H1 (cell line): ENCODE results near the gene MCF2L2.

Experiments
- CHD2 ChIP-seq: IDR thresholded peaks from 2 replicates; pipeline ENCODE4 v1.6.1; 2012; ENCODE audit warnings: low read length, improper control_type of control experiment
- EZH2 ChIP-seq: fragments of 200-600 bp; sonication (generic); IDR thresholded peaks from 2 replicates; pipeline ENCODE4 v1.7.1; 2012; ENCODE audit warnings: low read depth, mild to moderate bottlenecking, moderate library complexity, low read length, inconsistent platforms; ENCODE audit not compliant: severe bottlenecking
- GABPA ChIP-seq: IDR thresholded peaks from 2 replicates; pipeline ENCODE4 v1.6.1; 2011; ENCODE audit warnings: mild to moderate bottlenecking, low read length, moderate library complexity, borderline replicate concordance; ENCODE audit not compliant: insufficient read depth
- MAFK ChIP-seq: IDR thresholded peaks from 2 replicates; pipeline ENCODE4 v1.6.1; 2012; ENCODE audit warnings: low read depth, mild to moderate bottlenecking, improper control_type of control experiment, low read length
- NRF1 ChIP-seq: IDR thresholded peaks from 2 replicates; pipeline ENCODE4 v1.6.1; 2011; ENCODE audit warnings: mild to moderate bottlenecking, low read depth, low read length, improper control_type of control experiment
- POLR2A ChIP-seq, 2 experiments: IDR thresholded peaks; 1 replicate in 1 of 2; 2 replicates in 1 of 2; pipeline ENCODE4 v1.6.1; 2011; ENCODE audit warnings: low read depth in 2 of 2, low read length in 2 of 2, mild to moderate bottlenecking in 2 of 2; ENCODE audit errors: control extremely low read depth in 1 of 2
- POLR2AphosphoS5 ChIP-seq: IDR thresholded peaks from 2 replicates; pipeline ENCODE4 v1.6.1; 2011; ENCODE audit warnings: low read depth, low read length
- TAF1 ChIP-seq: IDR thresholded peaks from 2 replicates; pipeline ENCODE4 v1.6.1; 2011; ENCODE audit warnings: mild to moderate bottlenecking, low read depth, low read length
- ZNF274 ChIP-seq: IDR thresholded peaks from 2 replicates; pipeline ENCODE4 v1.7.0; 2012; ENCODE audit warnings: low read length, borderline replicate concordance; ENCODE audit errors: extremely low read depth
- TF ChIP-seq, protein P1 (sequence below), 3 experiments: IDR thresholded peaks; 1 replicate in 2 of 3; 2 replicates in 1 of 3; pipeline versions ENCODE4 v1.5.1 to v1.6.1; 2011; ENCODE audit warnings: low read length in 3 of 3, mild to moderate bottlenecking in 3 of 3, inconsistent platforms in 2 of 3, low read depth in 1 of 3, moderate library complexity in 1 of 3; ENCODE audit not compliant: insufficient read depth in 1 of 3; ENCODE audit errors: control extremely low read depth in 1 of 3

DNA sequence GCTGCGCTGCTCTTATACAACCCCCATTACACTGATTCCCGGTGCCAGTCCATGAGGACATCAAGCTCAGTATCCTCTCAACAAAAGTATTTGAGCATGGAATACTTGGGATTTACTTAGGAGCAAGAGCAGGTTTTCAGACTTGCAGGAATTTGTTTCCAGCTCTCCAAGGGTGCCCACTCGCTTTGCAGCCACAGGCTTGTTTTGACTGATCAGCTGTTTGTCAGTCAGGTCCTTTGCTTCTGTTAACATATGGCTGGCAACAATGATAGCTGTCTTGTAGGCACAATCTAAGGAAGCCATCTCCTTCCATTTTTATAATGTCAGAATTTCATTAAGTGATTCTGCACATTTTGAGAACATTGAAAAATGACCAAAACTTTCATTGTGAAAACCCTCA lies 38.2 kb upstream of the MCF2L2 start:
- TF ChIP-seq, protein P1, sequence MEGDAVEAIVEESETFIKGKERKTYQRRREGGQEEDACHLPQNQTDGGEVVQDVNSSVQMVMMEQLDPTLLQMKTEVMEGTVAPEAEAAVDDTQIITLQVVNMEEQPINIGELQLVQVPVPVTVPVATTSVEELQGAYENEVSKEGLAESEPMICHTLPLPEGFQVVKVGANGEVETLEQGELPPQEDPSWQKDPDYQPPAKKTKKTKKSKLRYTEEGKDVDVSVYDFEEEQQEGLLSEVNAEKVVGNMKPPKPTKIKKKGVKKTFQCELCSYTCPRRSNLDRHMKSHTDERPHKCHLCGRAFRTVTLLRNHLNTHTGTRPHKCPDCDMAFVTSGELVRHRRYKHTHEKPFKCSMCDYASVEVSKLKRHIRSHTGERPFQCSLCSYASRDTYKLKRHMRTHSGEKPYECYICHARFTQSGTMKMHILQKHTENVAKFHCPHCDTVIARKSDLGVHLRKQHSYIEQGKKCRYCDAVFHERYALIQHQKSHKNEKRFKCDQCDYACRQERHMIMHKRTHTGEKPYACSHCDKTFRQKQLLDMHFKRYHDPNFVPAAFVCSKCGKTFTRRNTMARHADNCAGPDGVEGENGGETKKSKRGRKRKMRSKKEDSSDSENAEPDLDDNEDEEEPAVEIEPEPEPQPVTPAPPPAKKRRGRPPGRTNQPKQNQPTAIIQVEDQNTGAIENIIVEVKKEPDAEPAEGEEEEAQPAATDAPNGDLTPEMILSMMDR (IDR thresholded peaks at IDR 0.05; ENCODE audit: control extremely low read depth in 1 of 3, insufficient read depth in 1 of 3, low read depth in 1 of 3, low read length in 3 of 3): no peak
- TF ChIP-seq POLR2AphosphoS5 (no peak), ZNF274 (no peak), POLR2A (IDR thresholded peaks at IDR 0.05; ENCODE audit: control extremely low read depth in 1 of 2, low read depth in 2 of 2, low read length in 2 of 2) (no peak), CHD2 (no peak), TAF1 (no peak), MAFK (no peak), EZH2 (no peak), NRF1 (no peak), GABPA (no peak)
